ENCODE results near the gene PRR35. TPM values are rescaled to one million over a fixed set of nuclear protein-coding genes. Genes with fewer than 3 reads are reported as not detected.

Gene PRR35
- total and polyA plus RNA-seq, 3 donors from 2014 or later, result 1.7 to 7.2 (median 5.0) TPM

- H3K9me3 ChIP-seq, result no peaks in the 10 kb centered on the region
- WGBS, 2 donors, result 74 to 78% methylated on average over 7 to 21 of the region's 21 CpGs
- TF ChIP-seq CTCF (IDR thresholded peaks at IDR 0.05) (no peak), POLR2A (IDR thresholded peaks at IDR 0.05) (no peak)
- H3K4me3 ChIP-seq, result no peak overlapping the region
- no peaks in the 10 kb centered on the region for H3K27me3 ChIP-seq
- no peak for DNase-seq
- H3K36me3 ChIP-seq (ENCODE audit: low read depth, missing control alignments), result no peaks in the 10 kb centered on the region
- intact Hi-C loops (cut with DNase I; ENCODE audit: low total_unique reads), result loop anchor here (10.0 kb wide), 2 partner anchors 52 to 82 kb away; partner anchors contain the start of genes METTL26, RHOT2 and WFIKKN1
- no peak overlapping the region for H3K27ac ChIP-seq
- H3K4me1 ChIP-seq, result peaks cover 6% of the 10 kb centered on the region
These were observed 22.6 kb downstream of the PRR35 start for GRCh38 chr16:582614-583331.

DNA sequence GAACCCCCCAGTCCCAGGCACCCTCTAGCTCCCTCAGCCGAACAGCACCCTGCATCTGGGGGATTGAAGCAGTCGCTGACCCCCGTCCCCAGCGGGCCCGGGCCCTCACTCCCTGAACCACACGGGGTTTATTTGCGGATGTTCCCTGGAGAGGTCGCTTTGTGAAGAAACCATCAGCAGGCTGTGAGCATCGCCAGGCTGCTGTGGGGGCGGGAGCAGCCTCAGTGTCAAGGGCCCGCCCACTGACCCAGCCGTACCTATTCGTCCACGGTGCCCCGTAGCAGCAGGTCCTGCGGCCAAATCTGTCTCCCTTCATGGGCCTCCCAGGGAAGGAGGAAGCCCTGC, 23.2 kb downstream of the PRR35 start:
- Histone ChIP-seq H3K4me3 (no peak overlapping the region), H3K36me3 (ENCODE audit: low read depth, missing control alignments) (no peaks in the 10 kb centered on the region), H3K4me1 (peaks cover 13% of the 10 kb centered on the region), H3K27ac (no peak overlapping the region), H3K9me3 (no peaks in the 10 kb centered on the region), H3K27me3 (no peaks in the 10 kb centered on the region)
- 43 to 60% methylated on average over 4 to 16 of the region's 16 CpGs for WGBS, 2 donors
- no peak for TF ChIP-seq POLR2A (IDR thresholded peaks at IDR 0.05)
- TF ChIP-seq CTCF (IDR thresholded peaks at IDR 0.05), result no peak
- intact Hi-C loops (cut with DNase I; ENCODE audit: low total_unique reads), result loop anchor here (10.0 kb wide), 2 partner anchors 51 to 81 kb away; partner anchors contain the start of genes METTL26, RHOT2 and WFIKKN1
- DNase-seq, result no peak

DNA sequence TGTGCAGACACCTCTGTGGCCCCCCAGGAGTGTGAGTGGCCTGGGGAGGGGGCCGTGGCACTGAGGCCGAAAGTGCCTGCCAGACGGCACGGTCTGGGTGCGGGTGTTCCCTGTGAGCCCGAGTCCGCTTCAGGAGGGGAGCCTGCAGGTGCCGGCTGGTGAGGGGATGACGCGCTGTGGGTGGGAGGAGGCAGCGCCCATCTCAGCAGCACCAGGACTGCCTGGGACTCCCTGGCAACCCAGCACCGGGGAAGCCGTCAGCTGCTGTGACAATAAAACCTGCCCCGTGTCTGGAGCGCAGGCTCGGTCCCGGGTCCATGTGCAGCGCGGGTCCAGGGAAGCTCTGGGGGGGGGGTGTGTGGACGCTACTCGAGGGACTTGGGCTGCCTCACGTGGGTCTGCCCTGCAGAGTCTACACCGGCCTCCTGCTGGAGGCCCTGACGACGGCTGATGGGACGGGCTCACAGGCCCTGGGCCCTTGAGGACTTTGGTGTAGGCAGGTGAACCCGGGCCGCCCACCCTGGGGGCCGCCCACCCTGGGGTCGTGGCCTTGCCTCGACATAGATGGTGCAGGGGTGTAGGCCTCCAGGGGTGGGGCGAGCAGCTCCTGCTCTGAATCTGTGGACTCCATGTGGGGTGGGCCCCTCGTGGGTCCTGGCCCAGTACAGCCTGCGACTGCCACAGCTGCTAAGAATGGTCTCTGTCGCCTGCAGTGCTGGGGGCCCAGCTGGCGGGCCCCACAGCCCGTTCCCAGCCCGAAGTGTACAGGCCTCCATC, 23.8 kb downstream of the PRR35 start:
- no peak for DNase-seq
- 72 to 80% methylated on average over 4 to 31 of the region's 38 CpGs for WGBS, 2 donors

GRCh38 chr16:585351-585750, 25.2 kb downstream of the PRR35 start:
- H3K4me3 ChIP-seq, result no peak overlapping the region
- TF ChIP-seq POLR2A (IDR thresholded peaks at IDR 0.05), result no peak
- no peak for TF ChIP-seq CTCF (IDR thresholded peaks at IDR 0.05)
- H3K27ac ChIP-seq, result no peak overlapping the region
- intact Hi-C loops (cut with DNase I; ENCODE audit: low total_unique reads), result loop anchor here (10.0 kb wide), 2 partner anchors 49 to 79 kb away; partner anchors contain the start of genes METTL26, RHOT2 and WFIKKN1
- WGBS, 2 donors, result 36 to 43% methylated on average over 9 of the region's 10 CpGs
- H3K36me3 ChIP-seq (ENCODE audit: low read depth, missing control alignments), result no peaks in the 10 kb centered on the region
- DNase-seq, result no peak
- no peaks in the 10 kb centered on the region for H3K9me3 ChIP-seq
- peaks cover 13% of the 10 kb centered on the region for H3K4me1 ChIP-seq
- no peaks in the 10 kb centered on the region for H3K27me3 ChIP-seq

More for the DNA sequence above, 23.8 kb downstream of the PRR35 start:
- peaks cover 13% of the 10 kb centered on the region for H3K4me1 ChIP-seq
- no peak for TF ChIP-seq POLR2A (IDR thresholded peaks at IDR 0.05)
- TF ChIP-seq CTCF (IDR thresholded peaks at IDR 0.05), result no peak
- no peak overlapping the region for H3K4me3 ChIP-seq
- no peaks in the 10 kb centered on the region for H3K36me3 ChIP-seq (ENCODE audit: low read depth, missing control alignments)
- no peaks in the 10 kb centered on the region for H3K9me3 ChIP-seq
- H3K27ac ChIP-seq, result no peak overlapping the region
- H3K27me3 ChIP-seq, result no peaks in the 10 kb centered on the region
- intact Hi-C loops (cut with DNase I; ENCODE audit: low total_unique reads), result loop anchor here (10.0 kb wide), 2 partner anchors 51 to 81 kb away; partner anchors contain the start of genes METTL26, RHOT2 and WFIKKN1
